ENCODE results near the gene CSMD2.

DNA sequence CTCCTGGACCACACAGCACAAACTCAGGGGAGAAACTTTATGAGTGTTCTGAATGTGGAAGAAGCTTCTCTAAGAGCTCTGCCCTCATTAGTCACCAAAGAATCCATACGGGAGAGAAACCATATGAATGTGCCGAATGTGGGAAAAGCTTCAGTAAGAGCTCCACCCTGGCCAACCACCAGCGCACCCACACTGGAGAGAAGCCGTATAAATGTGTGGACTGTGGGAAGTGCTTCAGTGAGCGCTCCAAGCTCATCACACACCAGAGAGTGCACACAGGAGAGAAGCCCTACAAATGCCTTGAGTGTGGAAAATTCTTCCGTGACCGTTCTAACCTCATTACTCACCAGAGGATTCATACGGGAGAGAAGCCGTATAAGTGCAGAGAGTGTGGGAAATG is 670.1 kb downstream of the CSMD2 start:
- TF ChIP-seq POLR2A (IDR thresholded peaks at IDR 0.05) (no peak), CTCF (IDR thresholded peaks at IDR 0.05) (no peak), POLR2AphosphoS5 (IDR thresholded peaks at IDR 0.05) (no peak), EP300 (IDR thresholded peaks at IDR 0.05) (no peak)

All from sigmoid colon (tissue), 4 donors.